HG03469 (cell line): ENCODE data around the gene EVA1A.

Source experiments
- ATAC-seq: cut with Tn5 transposase; IDR thresholded peaks from one replicate; pipeline ENCODE4 v1.9.1; 2021; ENCODE audit warnings: mild to moderate bottlenecking, moderate library complexity, moderate number of reproducible peaks; ENCODE audit not compliant: unreplicated experiment

EVA1A gene

GRCh38 chr2:75592030-75592429 is 31.3 kb upstream of the EVA1A start:
- no peak for ATAC-seq

GRCh38 chr2:75589391-75590105 is 28.8 kb upstream of the EVA1A start:
- no peak for ATAC-seq

GRCh38 chr2:75587954-75588587 is 27.3 kb upstream of the EVA1A start:
- ATAC-seq = no peak

- ATAC-seq = no peak
Measured at GRCh38 chr2:75586971-75587370, 26.2 kb upstream of the EVA1A start.

GRCh38 chr2:75582840-75583239 is 22.1 kb upstream of the EVA1A start:
- ATAC-seq = no peak

- ATAC-seq = no peak
Measured at GRCh38 chr2:75580606-75581005, 19.9 kb upstream of the EVA1A start.

GRCh38 chr2:75580156-75580555 is 19.4 kb upstream of the EVA1A start:
- no peak for ATAC-seq

GRCh38 chr2:75579186-75579585 is 18.4 kb upstream of the EVA1A start:
- no peak for ATAC-seq

- ATAC-seq = no peak
Measured at GRCh38 chr2:75577280-75577679, 16.5 kb upstream of the EVA1A start.

GRCh38 chr2:75574106-75574505 is 13.4 kb upstream of the EVA1A start:
- ATAC-seq = no peak

GRCh38 chr2:75573145-75573878 is 12.6 kb upstream of the EVA1A start:
- no peak for ATAC-seq

GRCh38 chr2:75571730-75572430 is 11.1 kb upstream of the EVA1A start:
- no peak for ATAC-seq

- no peak for ATAC-seq
Measured at GRCh38 chr2:75570948-75571729, 10.4 kb upstream of the EVA1A start.

GRCh38 chr2:75570024-75570947 is 9.5 kb upstream of the EVA1A start:
- no peak for ATAC-seq

GRCh38 chr2:75569546-75569945 is 8.8 kb upstream of the EVA1A start:
- no peak for ATAC-seq

- ATAC-seq = no peak
Measured at GRCh38 chr2:75568174-75568573, 7.4 kb upstream of the EVA1A start.

- ATAC-seq = no peak
Measured at GRCh38 chr2:75565472-75566462, 5.0 kb upstream of the EVA1A start.

- ATAC-seq = no peak
Measured at GRCh38 chr2:75564713-75565359, 4.1 kb upstream of the EVA1A start.
